ENCODE results near the gene FAM216B.

Gene FAM216B

GRCh38 chr13:42786715-42787114 is 5.3 kb downstream of the FAM216B start:
- Histone ChIP-seq H3K18ac (ENCODE audit: low read depth in 1 of 2, low read length in 2 of 2) (no peak overlapping the region), H4K8ac (ENCODE audit: low read length) (peak overlapping the region; percentile 49), H2BK5ac (ENCODE audit: low read depth, low read length, poor library complexity, severe bottlenecking) (no peak overlapping the region), H3K79me1 (replicated peaks; ENCODE audit: low read length, poor library complexity, severe bottlenecking) (no peaks in the 10 kb centered on the region), H2AFZ (ENCODE audit: low read depth, low read length) (no peak overlapping the region), H3K4me2 (ENCODE audit: low read length, poor library complexity, severe bottlenecking) (no peak overlapping the region), H3K9ac (ENCODE audit: low read length) (no peak overlapping the region), H3K27ac (ENCODE audit: low read length, poor library complexity, severe bottlenecking) (no peak overlapping the region), H3K9me3 (ENCODE audit: control insufficient read depth, low read length) (peaks cover 3% of the 10 kb centered on the region), H4K91ac (ENCODE audit: low read length) (no peak overlapping the region), H3K4me3 (ENCODE audit: insufficient read depth in 1 of 2, low read depth in 1 of 2, low read length in 2 of 2) (no peak overlapping the region), H2AK5ac (ENCODE audit: low read length, severe bottlenecking) (no peak overlapping the region), H2BK12ac (ENCODE audit: low read length in 2 of 2) (no peak overlapping the region), H3K4me1 (ENCODE audit: control insufficient read depth, insufficient read depth, low read depth, low read length) (no peaks in the 10 kb centered on the region), H2BK120ac (ENCODE audit: low read depth, low read length) (no peak overlapping the region), H3K23ac (ENCODE audit: low read length in 2 of 2) (no peak overlapping the region), H3K4ac (ENCODE audit: low read depth in 1 of 2, low read length in 2 of 2) (no peak overlapping the region), H2BK15ac (ENCODE audit: low read depth, poor library complexity, severe bottlenecking) (no peak overlapping the region), H3K14ac (ENCODE audit: low read length in 2 of 2) (no peak overlapping the region), H3K27me3 (ENCODE audit: control insufficient read depth in 1 of 2, insufficient read depth in 1 of 2, low read length in 2 of 2) (no peaks in the 10 kb centered on the region), H3K36me3 (ENCODE audit: control insufficient read depth in 1 of 2, insufficient read depth in 2 of 2, low read depth in 1 of 2, low read length in 2 of 2) (peaks cover 0 to 95% of the 10 kb centered on the region in 2 experiments)
- no peak for DNase-seq
- 71% methylated on average over 7 of the region's 7 CpGs for WGBS

DNA sequence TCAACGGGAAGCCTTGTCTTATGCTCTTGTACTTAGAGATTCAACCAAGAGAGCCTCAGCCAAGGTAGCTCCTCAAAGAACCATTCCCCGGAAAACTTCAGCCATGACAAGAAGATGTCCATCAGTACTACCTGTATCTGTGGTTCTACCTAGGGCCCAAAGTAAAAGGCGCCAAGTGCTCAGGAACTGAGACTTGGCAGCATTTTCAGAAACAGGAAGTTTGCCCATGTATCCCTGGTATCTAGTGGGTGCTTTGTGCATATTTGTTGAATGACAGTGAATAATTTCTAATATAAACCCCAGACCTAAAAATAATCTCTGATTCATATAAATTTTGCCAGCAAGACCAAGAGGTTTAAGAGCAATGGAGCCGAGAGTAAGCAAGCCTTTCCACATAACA is 7.2 kb downstream of the FAM216B start:
- H3K27ac ChIP-seq (ENCODE audit: low read length, poor library complexity, severe bottlenecking), result no peak overlapping the region
- H3K14ac ChIP-seq (ENCODE audit: low read length in 2 of 2), result no peak overlapping the region
- H4K91ac ChIP-seq (ENCODE audit: low read length), result no peak overlapping the region
- no peak overlapping the region for H3K4ac ChIP-seq (ENCODE audit: low read depth in 1 of 2, low read length in 2 of 2)
- no peak for DNase-seq
- H2BK5ac ChIP-seq (ENCODE audit: low read depth, low read length, poor library complexity, severe bottlenecking), result no peak overlapping the region
- no peak overlapping the region for H2AFZ ChIP-seq (ENCODE audit: low read depth, low read length)
- no peak overlapping the region for H3K9ac ChIP-seq (ENCODE audit: low read length)
- H3K79me1 ChIP-seq (replicated peaks; ENCODE audit: low read length, poor library complexity, severe bottlenecking), result no peaks in the 10 kb centered on the region
- no peak overlapping the region for H2AK5ac ChIP-seq (ENCODE audit: low read length, severe bottlenecking)
- peaks cover 0 to 96% of the 10 kb centered on the region in 2 experiments for H3K36me3 ChIP-seq (ENCODE audit: control insufficient read depth in 1 of 2, insufficient read depth in 2 of 2, low read depth in 1 of 2, low read length in 2 of 2)
- no peak overlapping the region for H2BK15ac ChIP-seq (ENCODE audit: low read depth, poor library complexity, severe bottlenecking)
- H3K18ac ChIP-seq (ENCODE audit: low read depth in 1 of 2, low read length in 2 of 2), result no peak overlapping the region
- no peaks in the 10 kb centered on the region for H3K4me1 ChIP-seq (ENCODE audit: control insufficient read depth, insufficient read depth, low read depth, low read length)
- H4K8ac ChIP-seq (ENCODE audit: low read length), result no peak overlapping the region
- H3K27me3 ChIP-seq (ENCODE audit: control insufficient read depth in 1 of 2, insufficient read depth in 1 of 2, low read length in 2 of 2), result no peaks in the 10 kb centered on the region
- WGBS, result 99% methylated on average over 3 of the region's 4 CpGs
- H3K4me2 ChIP-seq (ENCODE audit: low read length, poor library complexity, severe bottlenecking), result no peak overlapping the region
- H3K23ac ChIP-seq (ENCODE audit: low read length in 2 of 2), result no peak overlapping the region
- no peaks in the 10 kb centered on the region for H3K9me3 ChIP-seq (ENCODE audit: control insufficient read depth, low read length)
- no peak overlapping the region for H2BK12ac ChIP-seq (ENCODE audit: low read length in 2 of 2)
- no peak overlapping the region for H2BK120ac ChIP-seq (ENCODE audit: low read depth, low read length)
- no peak overlapping the region for H3K4me3 ChIP-seq (ENCODE audit: insufficient read depth in 1 of 2, low read depth in 1 of 2, low read length in 2 of 2)

DNA sequence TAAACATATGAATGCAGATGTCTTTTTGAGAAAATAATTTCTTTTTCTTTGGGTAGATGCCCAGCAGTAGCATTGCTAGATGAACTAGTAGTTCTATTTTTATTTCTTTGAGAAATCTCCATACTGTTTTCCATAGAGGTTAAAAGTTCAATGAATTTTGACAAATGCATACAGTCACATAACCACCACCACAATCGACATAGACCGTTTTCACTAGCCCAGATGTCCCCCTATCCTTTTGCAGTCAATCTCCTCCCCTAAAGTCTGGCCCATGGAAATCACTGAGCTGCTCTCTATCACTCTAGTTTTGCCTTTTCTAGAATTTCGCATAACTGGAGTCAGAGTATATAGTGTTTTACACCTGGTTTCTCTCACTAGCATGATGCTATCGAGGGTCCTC is 10.8 kb downstream of the FAM216B start:
- peaks cover 0 to 78% of the 10 kb centered on the region in 2 experiments for H3K36me3 ChIP-seq (ENCODE audit: control insufficient read depth in 1 of 2, insufficient read depth in 2 of 2, low read depth in 1 of 2, low read length in 2 of 2)
- H2BK12ac ChIP-seq (ENCODE audit: low read length in 2 of 2), result no peak overlapping the region
- H4K8ac ChIP-seq (ENCODE audit: low read length), result no peak overlapping the region
- DNase-seq, result no peak
- H3K18ac ChIP-seq (ENCODE audit: low read depth in 1 of 2, low read length in 2 of 2), result no peak overlapping the region
- no peak overlapping the region for H3K4me3 ChIP-seq (ENCODE audit: insufficient read depth in 1 of 2, low read depth in 1 of 2, low read length in 2 of 2)
- no peaks in the 10 kb centered on the region for H3K4me1 ChIP-seq (ENCODE audit: control insufficient read depth, insufficient read depth, low read depth, low read length)
- no peak overlapping the region for H2BK120ac ChIP-seq (ENCODE audit: low read depth, low read length)
- no peak overlapping the region for H2BK15ac ChIP-seq (ENCODE audit: low read depth, poor library complexity, severe bottlenecking)
- H3K79me1 ChIP-seq (replicated peaks; ENCODE audit: low read length, poor library complexity, severe bottlenecking), result no peaks in the 10 kb centered on the region
- no peaks in the 10 kb centered on the region for H3K9me3 ChIP-seq (ENCODE audit: control insufficient read depth, low read length)
- H3K14ac ChIP-seq (ENCODE audit: low read length in 2 of 2), result no peak overlapping the region
- no peak overlapping the region for H2AK5ac ChIP-seq (ENCODE audit: low read length, severe bottlenecking)
- H2BK5ac ChIP-seq (ENCODE audit: low read depth, low read length, poor library complexity, severe bottlenecking), result no peak overlapping the region
- H3K9ac ChIP-seq (ENCODE audit: low read length), result no peak overlapping the region
- 97% methylated on average over 4 of the region's 4 CpGs for WGBS
- no peak overlapping the region for H3K4me2 ChIP-seq (ENCODE audit: low read length, poor library complexity, severe bottlenecking)
- H3K27ac ChIP-seq (ENCODE audit: low read length, poor library complexity, severe bottlenecking), result no peak overlapping the region
- no peak overlapping the region for H2AFZ ChIP-seq (ENCODE audit: low read depth, low read length)
- no peak overlapping the region for H3K4ac ChIP-seq (ENCODE audit: low read depth in 1 of 2, low read length in 2 of 2)
- no peak overlapping the region for H4K91ac ChIP-seq (ENCODE audit: low read length)
- no peak overlapping the region for H3K23ac ChIP-seq (ENCODE audit: low read length in 2 of 2)
- no peaks in the 10 kb centered on the region for H3K27me3 ChIP-seq (ENCODE audit: control insufficient read depth in 1 of 2, insufficient read depth in 1 of 2, low read length in 2 of 2)

DNA sequence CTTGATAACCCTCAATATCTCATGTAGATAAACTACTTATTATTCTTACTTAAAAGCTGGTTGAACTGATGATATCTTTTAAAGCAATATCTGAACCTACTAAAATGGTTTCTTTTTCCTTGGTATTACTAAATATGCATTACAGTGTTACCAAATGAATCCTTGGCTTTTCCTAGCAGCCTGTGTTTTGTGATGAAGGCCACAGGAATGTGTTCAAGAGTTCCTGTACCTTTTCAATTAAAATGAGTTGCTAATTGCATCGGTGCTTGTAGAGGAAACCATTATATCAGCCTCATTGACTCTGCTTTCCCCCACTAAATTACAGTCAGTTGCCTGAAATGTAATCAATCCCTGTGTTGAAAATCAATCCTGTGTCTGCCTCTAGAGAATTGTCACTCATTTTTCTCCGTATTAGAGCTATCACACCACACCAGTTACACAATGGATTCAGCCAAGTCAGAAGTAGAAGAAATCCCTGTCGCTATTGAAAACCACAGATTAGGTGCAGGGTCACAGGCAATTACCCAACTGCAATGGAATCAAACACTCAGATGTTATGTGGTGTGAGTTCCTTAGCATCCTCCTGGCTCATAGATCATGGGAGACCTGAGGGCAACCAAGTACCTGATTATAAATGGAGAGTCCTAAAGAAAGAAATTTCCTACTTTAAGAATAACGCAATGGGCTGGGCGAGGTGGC is 13.3 kb downstream of the FAM216B start:
- no peak overlapping the region for H2BK120ac ChIP-seq (ENCODE audit: low read depth, low read length)
- H2BK5ac ChIP-seq (ENCODE audit: low read depth, low read length, poor library complexity, severe bottlenecking), result no peak overlapping the region
- H4K8ac ChIP-seq (ENCODE audit: low read length), result no peak overlapping the region
- no peak overlapping the region for H3K4me2 ChIP-seq (ENCODE audit: low read length, poor library complexity, severe bottlenecking)
- no peak overlapping the region for H4K91ac ChIP-seq (ENCODE audit: low read length)
- 86% methylated on average over 5 of the region's 5 CpGs for WGBS
- no peak overlapping the region for H3K14ac ChIP-seq (ENCODE audit: low read length in 2 of 2)
- no peak overlapping the region for H3K4ac ChIP-seq (ENCODE audit: low read depth in 1 of 2, low read length in 2 of 2)
- no peaks in the 10 kb centered on the region for H3K9me3 ChIP-seq (ENCODE audit: control insufficient read depth, low read length)
- no peaks in the 10 kb centered on the region for H3K79me1 ChIP-seq (replicated peaks; ENCODE audit: low read length, poor library complexity, severe bottlenecking)
- no peaks in the 10 kb centered on the region for H3K27me3 ChIP-seq (ENCODE audit: control insufficient read depth in 1 of 2, insufficient read depth in 1 of 2, low read length in 2 of 2)
- H2AK5ac ChIP-seq (ENCODE audit: low read length, severe bottlenecking), result no peak overlapping the region
- H2BK12ac ChIP-seq (ENCODE audit: low read length in 2 of 2), result no peak overlapping the region
- no peaks in the 10 kb centered on the region for H3K4me1 ChIP-seq (ENCODE audit: control insufficient read depth, insufficient read depth, low read depth, low read length)
- no peak overlapping the region for H3K18ac ChIP-seq (ENCODE audit: low read depth in 1 of 2, low read length in 2 of 2)
- H3K23ac ChIP-seq (ENCODE audit: low read length in 2 of 2), result no peak overlapping the region
- H3K9ac ChIP-seq (ENCODE audit: low read length), result no peak overlapping the region
- H3K36me3 ChIP-seq (ENCODE audit: control insufficient read depth in 1 of 2, insufficient read depth in 2 of 2, low read depth in 1 of 2, low read length in 2 of 2), result peaks cover 0 to 69% of the 10 kb centered on the region in 2 experiments
- H2AFZ ChIP-seq (ENCODE audit: low read depth, low read length), result no peak overlapping the region
- no peak overlapping the region for H3K4me3 ChIP-seq (ENCODE audit: insufficient read depth in 1 of 2, low read depth in 1 of 2, low read length in 2 of 2)
- DNase-seq, result no peak
- no peak overlapping the region for H3K27ac ChIP-seq (ENCODE audit: low read length, poor library complexity, severe bottlenecking)
- H2BK15ac ChIP-seq (ENCODE audit: low read depth, poor library complexity, severe bottlenecking), result no peak overlapping the region

All from mesenchymal stem cell (in vitro differentiated cells and primary cell).